ENCODE measurements around the gene SH3RF3.

Gene SH3RF3

DNA sequence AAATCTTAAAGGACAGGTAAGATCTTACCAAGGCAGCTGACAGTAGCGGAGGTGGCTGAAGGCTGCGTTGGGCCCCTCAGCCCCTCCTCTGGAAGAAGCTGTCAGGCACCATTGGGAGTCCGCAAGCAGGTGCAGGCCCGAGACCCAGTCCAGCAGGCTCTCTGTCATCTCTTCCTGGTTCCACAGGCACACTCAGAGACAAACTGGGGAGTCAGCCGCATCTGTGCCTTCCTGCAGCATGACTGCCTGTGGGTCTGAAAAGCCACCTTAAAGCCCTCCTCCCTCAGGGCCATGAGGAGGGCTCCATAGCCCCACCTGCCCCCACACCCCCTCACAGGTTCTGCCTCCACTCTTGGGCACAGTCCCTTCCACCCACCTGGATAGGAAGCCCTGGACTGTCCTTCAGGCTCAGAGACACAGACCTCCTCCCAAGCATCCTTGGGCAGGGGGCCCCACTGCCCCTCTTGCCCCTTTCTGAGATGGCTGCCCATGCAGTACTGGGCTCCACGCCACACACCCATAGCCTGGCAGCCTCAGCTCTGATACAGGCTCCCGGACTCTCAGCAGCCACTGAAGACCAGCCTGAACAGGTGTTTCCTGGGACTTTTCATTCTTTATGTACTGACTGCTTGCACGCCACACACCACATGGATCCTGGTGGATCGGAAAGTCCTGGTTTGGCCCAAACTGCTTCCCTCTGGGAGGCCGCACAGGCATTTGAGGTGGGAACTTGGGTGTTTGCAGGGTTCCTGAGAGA is 245.0 kb downstream of the SH3RF3 start:
- no peak for DNase-seq (ENCODE audit: low read depth in 2 of 2)

DNA sequence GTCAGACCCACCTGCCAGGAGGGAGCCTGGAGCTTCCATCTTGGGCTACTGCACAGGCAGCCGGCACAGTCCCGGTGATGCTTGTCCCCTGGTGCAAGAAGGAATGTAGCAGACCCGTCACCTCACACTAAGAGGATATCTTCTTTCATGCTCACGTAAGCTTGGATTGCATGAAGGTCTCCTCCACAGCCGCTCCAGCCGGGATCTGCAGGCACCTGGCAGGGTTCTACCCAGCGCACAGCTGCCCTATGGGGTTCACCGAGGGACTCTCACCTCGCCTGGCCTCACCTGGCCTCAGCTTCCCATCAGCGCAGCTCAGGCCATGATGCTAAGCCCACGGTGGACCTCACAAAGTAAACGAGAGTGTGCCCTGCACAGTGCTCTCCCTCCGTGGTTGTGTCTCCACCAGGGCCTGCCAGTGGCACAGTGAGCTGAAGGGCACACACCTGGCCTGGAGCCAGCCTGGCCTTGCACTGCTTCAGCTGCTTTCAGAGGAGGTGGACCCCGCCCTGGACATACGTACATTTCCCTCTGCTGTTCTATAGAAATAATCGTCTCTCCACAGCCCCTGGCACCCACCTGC is 245.6 kb downstream of the SH3RF3 start:
- no peak for DNase-seq (ENCODE audit: low read depth in 2 of 2)

DNA sequence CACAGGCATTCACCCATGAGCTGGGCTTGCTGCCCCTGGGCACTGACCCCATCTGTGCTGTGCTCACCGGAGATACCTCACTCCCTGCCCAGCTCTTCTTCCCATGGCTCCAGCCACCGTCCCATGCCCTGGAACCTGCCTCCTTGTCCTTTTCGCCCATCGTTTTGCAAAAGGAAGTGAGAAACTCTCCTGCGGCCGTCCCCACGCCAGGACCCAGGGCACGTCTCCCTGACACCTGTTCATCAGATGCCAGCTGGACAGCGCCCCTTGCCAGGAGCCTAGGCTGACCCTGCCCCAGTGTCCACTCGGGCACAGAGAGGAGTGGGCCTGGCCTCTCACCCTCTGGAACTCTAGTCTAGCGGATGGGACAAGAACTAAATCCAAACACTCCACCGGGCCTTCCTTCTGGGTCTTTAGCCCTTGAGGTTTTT is 246.1 kb downstream of the SH3RF3 start:
- DNase-seq (ENCODE audit: low read depth in 2 of 2): no peak

DNA sequence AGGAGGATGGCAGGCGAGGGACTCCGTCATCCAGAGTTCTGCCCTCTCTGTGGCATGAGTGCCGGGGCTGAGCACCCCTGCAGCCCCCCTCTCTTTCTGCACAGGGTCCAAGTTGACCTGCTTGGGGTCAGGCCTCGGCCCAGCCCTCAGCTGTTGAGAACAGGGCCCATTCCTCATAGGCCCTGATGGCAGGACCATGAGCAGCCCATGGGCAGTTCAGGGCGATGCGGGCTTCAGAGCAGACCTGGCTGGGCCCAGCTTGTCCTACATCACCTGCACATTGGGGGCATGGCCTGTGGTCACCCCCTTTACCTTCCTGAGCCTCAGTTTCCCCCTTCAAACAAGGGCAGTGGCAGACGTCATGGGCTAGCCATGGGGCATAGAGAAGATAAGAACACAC is 246.7 kb downstream of the SH3RF3 start:
- no peak for DNase-seq (ENCODE audit: low read depth in 2 of 2)

DNA sequence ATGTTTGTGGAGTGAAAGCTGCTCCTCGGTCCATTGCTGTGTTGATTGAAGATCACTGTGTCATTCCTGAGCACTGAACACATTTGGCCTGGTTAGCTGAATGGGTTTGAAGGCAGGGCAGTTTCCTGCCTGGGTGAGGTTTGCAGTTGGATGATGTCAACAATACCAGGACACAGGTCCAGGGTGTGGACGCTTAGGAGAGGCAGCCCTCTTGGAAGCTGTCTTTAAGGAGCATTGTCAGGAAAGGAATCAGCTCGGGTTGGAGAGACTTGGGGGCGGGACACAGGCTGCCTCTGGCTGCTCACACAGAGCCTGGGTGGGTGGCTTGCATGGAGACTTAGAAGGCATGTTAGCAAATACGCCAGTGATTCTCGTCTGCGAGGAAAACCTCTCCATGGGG is 247.1 kb downstream of the SH3RF3 start:
- no peak for DNase-seq (ENCODE audit: low read depth in 2 of 2)

DNA sequence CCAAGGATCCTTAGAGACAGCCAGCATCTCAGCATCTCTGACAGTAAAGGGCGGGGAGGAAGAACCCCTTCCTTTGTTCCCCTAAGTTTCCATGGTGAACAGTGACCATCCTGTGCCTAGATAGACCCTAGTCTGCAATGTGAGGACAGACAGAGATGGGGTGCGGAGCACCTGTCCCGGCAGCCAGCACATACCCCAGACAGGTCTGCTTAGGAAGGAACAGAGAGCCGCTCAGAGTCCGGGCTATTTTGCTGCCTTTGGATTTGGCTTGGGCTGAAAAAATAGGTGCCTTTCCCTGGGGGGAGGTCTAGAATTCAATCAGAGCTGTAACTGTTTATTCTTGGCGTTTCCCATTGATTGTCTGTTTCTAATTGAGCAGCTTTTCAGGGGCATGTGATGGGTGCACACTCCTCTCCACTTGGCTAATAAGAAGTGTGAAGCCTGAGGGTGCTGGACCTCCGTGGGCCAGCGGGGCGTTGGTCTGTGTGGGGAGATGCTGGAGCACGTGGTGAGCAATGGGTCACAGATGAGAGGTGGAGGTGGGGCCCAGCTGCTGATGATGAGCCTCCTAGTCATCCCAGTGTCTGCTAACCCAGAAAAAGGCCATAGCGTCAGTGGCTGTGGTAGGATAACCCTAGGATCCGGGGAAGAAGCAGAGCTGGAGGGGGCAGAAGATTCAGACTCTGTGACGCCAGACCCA is 247.9 kb downstream of the SH3RF3 start:
- no peak for DNase-seq (ENCODE audit: low read depth in 2 of 2)

DNA sequence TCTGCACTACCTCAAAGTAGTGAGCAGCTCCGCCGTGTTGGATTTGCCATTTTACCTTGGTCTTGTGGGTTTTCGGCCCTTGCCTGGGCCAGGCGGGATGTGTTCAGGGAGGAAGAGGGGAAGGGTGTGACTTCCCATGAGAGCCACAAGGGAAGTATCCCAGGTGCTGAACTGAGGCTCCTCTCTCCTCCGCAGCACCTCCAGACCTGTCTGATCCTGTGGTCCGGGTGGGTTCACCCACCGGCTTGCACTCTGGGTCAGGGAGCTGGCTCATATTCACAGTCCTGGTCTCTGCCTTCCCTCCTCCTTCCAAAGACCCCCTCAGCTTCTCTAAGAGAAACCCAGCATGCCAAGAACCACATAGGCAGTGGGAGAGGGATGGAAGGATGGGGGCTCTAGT is 249.0 kb downstream of the SH3RF3 start:
- DNase-seq (ENCODE audit: low read depth in 2 of 2): no peak

DNA sequence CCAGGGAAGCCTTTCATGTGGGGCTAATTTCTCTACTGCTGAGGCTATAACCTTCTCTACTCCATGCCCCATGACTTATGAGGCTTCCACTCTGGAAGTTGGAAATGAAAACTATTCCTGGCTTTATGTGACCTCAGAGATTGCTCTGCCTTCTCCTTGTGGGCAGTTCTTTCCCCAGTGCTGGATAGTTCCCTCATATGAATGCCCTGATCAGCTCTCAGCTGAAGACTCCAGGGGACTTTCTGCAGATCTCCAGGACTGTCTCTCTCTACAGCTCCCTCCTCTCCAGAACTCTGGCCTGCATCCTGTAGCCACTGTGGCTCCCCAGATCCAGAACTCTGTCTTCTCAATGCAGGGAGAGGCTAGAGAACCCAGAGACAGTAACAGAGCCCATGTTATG is 249.7 kb downstream of the SH3RF3 start:
- DNase-seq (ENCODE audit: low read depth in 2 of 2): no peak

DNA sequence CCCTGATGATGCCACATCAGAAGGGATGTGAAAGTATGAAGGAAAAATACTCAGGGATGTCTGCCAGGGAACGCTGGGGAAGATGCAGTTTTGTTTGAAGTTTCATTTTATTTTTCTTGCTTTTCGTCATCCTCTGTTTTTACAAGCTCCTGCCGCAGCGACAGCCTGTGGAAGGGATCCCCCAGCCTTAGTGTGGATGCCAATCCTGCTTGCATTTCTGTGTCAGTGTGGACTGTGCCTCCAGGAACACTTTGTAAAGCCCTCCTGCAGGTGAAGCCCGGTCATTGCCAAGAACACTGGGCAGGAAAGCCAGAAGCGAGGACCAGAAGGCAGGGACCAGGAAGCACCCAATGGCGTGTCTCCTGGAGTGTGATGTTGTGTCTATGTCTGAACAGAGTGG is 250.5 kb downstream of the SH3RF3 start:
- DNase-seq (ENCODE audit: low read depth in 2 of 2): no peak

DNA sequence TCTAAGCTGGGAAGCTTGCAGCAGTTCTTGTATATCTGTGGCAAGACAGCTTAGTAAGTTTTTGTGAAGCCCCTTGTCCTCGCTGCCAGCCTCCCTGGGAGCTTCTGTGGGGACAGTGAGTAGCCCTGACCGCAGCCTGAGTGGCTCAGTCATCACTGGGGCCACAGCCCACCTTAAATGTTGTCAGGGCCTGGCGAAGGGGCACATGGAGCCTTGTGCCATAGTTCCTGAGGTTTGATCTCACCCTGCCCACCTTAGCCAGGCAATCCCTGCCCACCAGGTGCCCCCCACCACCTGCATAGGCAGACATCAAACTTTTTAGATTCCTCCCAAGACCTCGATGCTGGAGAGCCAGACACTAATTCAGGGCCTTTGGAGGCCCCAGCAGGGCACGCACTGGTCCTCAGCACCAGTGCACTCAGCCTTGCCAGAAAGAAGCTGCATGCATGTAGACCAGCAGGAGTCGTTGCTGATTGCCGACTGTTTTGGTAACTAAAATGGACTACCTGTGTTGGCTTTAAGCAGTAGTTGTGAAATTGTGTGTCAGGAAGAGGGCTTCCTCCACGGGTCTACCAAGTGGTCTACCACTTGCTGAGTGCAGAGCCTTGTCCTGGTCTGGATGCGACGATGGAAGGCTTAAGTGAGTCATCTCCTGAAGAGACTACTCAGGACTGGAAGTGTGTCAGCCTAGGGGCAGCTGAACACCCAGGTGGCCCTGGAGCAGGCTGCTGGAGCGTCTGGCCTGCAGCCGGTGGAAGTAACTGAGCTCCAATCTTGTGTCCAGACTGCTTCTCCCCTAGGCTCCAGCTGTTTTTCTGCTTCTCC is 251.7 kb downstream of the SH3RF3 start:
- no peak for DNase-seq (ENCODE audit: low read depth in 2 of 2)

DNA sequence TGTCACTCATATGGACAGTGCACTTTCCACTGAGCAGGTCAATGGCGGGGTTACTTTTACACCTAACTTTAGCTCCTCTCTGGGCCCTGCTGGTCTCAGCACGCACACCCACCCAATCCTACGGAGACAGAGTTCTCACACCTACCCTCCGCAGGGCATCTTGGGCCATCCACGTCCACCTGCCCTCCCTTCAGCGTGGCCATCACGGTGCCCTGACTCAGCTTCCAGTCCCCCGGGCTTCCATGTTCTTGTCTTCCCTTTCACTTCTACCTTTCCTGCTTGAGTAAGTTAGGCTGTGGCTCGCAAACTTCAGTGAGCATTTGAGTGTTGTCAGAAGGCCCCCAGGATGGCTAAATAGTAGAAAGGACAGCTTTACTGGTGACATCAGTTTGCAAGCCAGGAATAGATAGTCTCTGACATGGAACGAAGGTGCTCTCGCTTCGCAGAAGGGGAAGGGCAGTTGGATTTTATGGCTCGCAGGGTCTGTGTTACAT is 252.4 kb downstream of the SH3RF3 start:
- no peak for DNase-seq (ENCODE audit: low read depth in 2 of 2)

DNA sequence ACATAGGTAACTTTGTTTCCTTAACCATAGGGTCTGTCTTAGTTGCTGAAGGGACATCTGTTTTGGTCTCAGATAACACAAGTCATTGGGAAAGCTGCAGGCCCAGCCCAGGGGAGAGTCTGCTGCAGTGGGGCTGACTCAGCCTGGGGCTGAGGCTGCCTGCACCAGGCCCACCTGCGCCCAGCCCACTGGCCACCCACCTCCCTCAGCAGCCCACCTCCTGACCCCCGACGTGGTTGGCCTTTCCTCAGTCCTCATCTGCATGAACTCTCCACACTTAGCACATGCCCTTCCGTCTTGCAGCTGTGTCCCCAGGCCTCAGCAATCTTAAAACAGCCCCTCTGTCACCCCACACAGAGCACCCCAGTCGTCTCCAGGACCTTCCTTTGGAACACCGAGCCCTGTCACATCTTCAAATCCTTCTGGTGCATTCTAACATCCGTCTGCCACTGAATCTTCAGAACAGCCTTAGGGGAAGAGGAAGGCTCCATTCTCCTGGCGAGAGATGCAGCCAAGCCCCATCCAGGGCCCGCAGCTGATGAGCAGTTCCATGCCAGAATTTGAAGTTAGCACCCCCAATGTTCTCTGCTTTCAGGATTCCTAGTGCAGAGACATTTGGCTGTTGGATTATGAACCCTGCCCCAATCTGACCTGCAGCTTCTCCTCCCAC is 253.4 kb downstream of the SH3RF3 start:
- no peak for DNase-seq (ENCODE audit: low read depth in 2 of 2)

DNA sequence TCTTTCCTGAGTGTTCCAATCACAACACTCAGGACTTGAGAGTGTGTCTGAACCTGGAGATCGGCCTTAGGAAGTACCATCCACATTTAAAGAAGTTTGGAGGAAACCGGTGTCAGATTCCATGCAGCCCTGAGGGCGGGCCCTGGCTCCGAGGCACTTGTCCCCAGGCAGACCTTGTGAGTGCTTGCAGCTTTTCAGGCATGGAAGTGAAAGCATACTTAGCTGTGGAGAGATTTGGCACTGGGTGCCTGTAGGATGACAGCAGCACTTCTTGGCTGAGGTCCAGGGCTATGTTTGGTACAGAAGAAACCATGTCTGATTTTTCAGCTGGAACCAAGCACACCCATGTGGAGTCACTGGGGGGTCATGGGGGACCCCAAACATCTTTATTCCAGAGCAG is 253.9 kb downstream of the SH3RF3 start:
- no peak for DNase-seq (ENCODE audit: low read depth in 2 of 2)

DNA sequence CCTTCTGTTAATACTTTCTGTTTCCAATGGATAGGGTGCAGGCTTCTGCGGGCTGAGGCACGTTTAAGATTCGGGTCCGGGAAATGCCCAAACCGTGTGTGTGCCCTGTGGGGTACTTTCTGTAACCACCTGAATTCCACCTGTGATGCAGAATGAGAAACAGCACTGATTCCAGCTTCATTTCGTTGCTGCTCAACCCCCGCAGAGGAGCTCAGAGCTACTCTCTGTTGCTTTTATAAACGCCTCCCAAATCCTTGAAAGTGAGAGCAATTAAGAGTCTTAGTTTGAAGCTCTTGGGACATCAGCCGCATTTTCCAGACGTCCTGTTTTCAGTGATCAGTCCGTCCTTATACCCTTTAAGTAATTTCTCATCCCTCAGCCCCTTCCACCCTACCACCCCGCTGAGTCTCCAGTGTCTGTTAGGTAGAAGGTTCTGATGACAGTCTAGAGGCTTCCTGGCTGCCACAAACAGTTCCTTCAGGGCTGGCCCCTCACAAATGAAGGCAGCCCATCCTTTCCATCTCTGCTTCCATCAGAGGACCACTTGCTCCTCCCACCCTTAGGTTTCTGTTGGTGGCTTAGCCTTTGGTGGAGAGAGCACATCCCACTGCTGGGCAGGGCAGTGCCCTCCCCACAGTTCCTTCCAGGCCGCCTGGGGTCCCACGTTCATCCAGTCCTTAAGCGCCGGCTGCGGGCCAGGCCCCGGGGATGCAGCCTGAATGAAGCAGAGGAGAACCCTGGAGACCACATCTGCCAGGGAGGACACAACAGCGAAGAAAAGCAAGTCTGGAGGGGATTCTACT is 254.7 kb downstream of the SH3RF3 start:
- no peak for DNase-seq (ENCODE audit: low read depth in 2 of 2)

DNA sequence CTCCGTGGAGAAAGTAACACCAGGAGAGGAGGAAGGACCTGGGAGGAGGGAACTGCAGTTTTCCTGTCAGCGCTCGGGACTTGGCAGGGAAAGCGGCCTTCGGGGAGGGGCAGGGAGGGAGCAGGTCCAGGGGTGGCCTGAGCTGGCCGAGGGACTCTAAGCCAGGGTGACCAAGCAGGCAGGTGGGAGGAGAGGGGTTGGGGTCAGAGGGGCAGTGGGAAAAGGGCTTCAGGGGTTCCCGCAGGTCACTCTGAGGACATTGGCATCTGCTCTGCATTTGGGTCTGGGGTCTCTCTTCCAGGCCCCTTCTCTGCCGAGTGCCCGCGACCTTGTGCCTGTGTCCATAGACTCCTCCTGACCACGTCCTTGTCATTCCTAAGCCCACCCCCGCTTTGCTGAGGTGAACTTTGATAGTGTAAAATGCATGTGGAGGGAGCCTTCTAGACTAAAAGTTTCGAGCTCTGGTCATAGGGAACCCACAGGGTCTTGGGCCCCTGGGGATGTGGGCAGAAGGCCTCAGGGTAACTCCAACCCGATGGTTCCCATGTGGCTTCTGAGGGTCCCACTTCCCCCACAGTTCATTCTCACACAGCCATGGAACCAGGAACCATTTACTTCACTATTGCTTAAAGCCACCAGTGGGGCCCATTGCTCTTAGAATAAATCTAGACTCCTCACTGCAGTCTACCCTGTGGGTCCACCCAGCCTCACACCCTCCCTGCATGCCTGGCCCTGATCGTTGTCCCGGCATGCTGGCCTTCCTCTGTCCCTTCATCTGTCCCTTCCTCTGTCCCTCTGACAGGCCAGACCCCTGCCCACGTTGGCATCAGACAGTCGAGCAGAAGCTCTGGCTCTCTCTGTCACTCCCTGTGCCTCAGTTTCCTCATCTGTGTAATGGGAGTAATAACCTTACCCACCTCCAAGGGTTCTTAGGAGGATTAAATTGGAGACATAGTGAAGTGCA is 255.6 kb downstream of the SH3RF3 start:
- no peak for DNase-seq (ENCODE audit: low read depth in 2 of 2)

DNA sequence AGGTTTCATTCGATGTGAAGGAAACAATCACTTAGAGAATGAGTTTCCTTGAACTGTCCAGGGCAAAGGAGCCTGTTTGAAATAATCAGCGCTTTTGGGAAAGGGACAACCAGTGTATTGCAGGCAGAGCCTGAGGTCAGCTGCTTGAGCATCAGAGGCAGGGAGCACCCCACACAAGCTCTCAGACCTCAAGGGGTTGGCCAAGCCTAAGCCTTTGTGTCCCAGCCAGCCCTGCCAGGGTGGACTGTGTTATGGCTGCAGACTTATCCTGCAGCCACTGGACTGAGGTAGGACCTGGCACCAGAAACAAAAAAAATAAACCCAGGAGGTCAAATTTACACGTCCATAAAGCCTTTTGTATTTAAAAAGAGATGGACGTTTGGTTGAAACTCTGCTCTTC is 256.5 kb downstream of the SH3RF3 start:
- DNase-seq (ENCODE audit: low read depth in 2 of 2): no peak

DNA sequence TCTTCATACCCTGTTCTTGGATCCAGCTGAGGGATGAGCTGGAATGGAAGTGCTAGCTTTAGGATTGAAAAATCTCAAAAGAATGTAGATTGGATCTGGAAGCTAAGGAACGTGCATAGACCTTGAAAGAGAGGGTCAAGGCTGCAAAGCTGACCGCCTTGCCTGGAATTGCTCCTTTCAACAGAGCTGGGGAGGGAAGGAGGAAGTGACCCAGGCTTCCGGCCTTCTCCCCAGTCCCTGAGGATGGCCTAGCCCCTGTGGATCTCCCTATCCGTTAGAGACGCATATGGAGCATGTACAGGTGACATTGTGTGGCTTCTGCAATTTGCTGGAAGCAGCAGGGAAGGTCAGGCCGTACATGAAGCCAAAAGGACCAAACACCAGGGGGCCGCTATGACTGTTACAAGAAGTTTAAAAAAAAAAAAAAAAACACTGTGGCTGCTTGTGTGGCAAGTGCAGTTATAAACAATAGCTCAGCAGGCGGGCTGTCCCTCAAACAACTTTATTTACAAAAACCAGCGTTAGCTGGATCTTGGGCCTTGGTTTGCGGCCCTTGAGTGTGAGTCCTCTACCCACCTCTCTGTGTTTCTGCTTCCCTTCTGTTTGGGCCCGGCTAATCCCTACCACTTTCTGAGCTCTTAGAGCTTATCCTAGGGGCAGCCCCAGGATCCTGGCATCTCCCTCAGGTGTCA is 257.1 kb downstream of the SH3RF3 start:
- no peak for DNase-seq (ENCODE audit: low read depth in 2 of 2)

DNA sequence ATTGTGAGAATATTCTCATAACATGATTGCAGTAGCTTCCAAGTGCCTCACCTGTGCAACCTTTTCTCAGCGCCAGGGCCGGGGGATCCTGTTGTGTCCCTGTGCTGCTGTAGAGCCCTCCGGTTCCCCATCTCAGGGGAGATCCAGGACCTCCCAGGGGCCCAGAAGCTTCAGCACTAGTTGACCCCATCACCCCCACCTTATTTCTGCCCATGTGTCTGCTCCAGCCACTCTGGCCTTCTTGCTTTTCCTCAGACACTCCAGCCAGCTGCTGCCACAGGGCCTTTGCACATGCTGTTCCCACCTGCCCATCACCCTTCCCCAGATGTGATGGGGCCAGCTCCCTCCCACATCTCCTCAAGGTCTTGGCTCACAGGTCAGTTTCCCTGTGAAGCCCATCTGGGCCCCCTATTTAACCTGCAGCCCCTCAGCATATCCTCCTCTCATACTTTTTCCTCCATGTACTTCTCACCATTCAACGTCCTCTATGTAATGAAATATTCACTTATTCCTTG is 258.3 kb downstream of the SH3RF3 start:
- DNase-seq (ENCODE audit: low read depth in 2 of 2): no peak

All from stimulated activated CD4-positive, alpha-beta T cell treated with anti-CD3 and anti-CD28 coated beads, Interleukin-1b, Interleukin-23, amount 100 ng/mL, for 1 hour (primary cell).